ENCODE measurements around the gene HCN3.
A peak's percentile ranks its signal among the peaks of the same experiment; 100 is the strongest.
"Not testable (repeated sequence)": the region's sequence is repeated elsewhere in the genome, so short reads cannot be mapped to it uniquely, and the experiment has no call there.

HCN3 gene

DNA sequence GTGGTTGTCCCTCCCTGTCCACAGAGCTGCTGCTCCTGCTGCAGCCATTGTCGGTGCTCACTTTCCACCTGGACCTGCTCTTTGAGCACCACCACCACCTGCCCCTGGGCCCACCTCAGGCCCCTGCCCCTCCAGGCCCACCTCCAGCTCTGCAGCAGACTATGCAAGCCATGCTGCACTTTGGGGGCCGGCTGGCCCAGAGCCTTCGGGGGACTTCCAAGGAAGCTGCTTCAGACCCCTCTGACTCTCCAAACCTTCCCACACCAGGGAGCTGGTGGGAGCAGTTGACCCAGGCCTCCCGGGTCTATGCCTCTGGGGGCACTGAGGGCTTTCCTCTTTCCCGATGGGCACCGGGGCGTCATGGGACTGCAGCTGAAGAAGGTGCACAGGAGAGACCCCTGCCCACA is 49.4 kb downstream of the HCN3 start:
- DNase-seq (ENCODE audit: low read depth, low spot score) = no peak
- H3K27ac ChIP-seq = no peak overlapping the region

DNA sequence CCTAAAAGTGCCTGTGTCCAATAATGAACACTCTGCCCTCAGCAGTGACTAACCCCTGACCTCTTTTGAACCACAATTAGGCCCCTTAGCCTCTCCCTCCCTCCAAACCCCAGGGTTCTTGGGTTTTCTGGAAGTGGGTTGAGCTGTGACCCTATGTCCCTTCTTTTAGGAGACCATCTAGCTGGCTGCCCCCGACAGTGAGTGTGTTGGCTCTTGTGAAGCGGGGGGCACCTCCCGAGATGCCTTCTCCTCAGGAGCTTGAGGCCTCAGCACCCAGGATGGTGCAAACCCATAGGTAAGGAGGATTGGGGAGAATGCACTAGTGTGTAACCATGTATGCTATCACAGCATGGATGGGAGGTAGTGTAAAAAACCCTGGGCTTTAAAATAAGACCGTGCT is 50.7 kb downstream of the HCN3 start:
- no peak overlapping the region for H3K27ac ChIP-seq
- no peak for DNase-seq (ENCODE audit: low read depth, low spot score)

DNA sequence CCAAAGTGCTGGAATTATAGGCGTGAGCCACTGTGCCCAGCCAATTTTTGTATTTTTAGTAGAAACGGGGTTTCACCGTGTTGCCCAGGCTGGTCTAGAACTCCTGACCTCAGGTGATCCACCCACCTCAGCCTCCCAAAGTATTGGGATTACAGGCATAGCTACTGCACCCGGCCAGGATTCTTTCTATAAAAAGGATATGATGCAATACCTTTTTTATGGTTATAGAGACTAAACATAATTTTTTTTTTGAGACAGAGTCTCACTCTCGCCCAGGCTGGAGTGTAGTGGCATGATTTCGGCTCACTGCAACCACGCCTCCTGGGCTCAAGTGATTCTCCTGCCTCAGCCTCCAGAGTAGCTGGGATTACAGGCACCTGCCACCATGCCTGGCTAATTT is 51.6 kb downstream of the HCN3 start:
- peak overlapping the region; percentile 27 for H3K27ac ChIP-seq
- not testable (repeated sequence) for DNase-seq (ENCODE audit: low read depth, low spot score)

DNA sequence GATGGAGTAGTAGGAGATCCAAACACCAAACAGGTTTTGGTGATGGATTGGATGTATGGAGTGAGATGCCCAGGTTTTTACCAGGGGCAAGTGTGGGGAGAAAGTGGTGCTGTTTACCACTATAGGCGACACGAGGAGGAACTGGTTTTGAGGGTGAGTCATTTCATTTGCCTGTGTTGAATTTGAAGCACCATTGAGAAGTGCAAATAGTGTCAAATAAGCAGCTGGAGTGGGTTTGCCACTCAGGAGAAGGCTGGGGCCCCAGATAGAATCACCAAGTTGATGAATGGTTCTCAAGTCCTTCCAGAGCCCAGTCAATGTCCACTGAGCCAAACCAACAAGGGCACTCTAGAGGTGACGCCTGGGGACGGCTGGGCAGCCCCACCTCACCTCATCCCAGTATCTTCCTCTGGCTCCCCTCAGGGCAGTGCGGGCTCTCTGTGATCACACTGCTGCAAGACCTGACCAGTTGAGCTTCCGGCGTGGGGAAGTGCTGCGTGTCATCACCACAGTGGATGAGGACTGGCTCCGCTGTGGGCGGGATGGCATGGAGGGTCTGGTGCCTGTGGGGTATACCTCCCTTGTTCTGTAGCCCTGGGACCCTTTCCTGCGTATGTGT is 52.8 kb downstream of the HCN3 start:
- no peak for DNase-seq (ENCODE audit: low read depth, low spot score)
- no peak overlapping the region for H3K27ac ChIP-seq

DNA sequence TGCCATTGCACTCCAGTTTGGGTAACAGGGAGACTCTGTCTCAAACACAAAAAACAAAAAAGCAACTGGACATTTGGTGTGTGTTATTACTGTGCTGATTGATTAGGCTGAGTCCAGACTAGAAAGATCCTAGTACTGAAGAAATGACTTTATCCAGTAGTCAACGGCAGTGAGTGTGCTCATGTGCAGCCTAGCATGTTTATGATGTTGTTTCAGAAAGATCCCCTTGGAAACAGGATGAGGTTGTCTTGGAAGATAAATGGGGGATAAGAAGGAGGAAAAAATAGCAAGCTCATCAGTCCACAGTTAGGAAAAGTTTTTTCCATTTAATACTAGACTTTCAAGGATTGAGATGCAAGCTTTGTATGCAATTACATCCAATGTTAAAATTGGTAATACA is 57.7 kb downstream of the HCN3 start:
- H3K27ac ChIP-seq = no peak overlapping the region
- DNase-seq (ENCODE audit: low read depth, low spot score) = no peak

All from epithelial cell of prostate (primary cell).